Mesenchymal stem cell (in vitro differentiated cells and primary cell): ENCODE data around the gene FGF6.
"Not testable (repeated sequence)": the region's sequence is repeated elsewhere in the genome, so short reads cannot be mapped to it uniquely, and the experiment has no call there.

Experiments
- DNase-seq: peaks from one replicate; pipeline ENCODE4 v3.0.0-alpha.2; 2013
- H2AFZ ChIP-seq: one replicate; pipeline ENCODE4 v1.6.1; 2013; ENCODE audit warnings: low read depth, mild to moderate bottlenecking, control low read depth, inconsistent platforms, low read length, moderate library complexity
- H2AK5ac ChIP-seq: 2 replicates; pipeline ENCODE4 v1.6.1; 2013; ENCODE audit warnings: low read length, moderate library complexity, mild to moderate bottlenecking, inconsistent platforms; ENCODE audit not compliant: severe bottlenecking
- H2BK120ac ChIP-seq: one replicate; pipeline ENCODE4 v1.6.1; 2013; ENCODE audit warnings: low read depth, mild to moderate bottlenecking, inconsistent platforms, low read length, moderate library complexity
- H2BK12ac ChIP-seq, 2 experiments: one replicate each; pipeline ENCODE4 v1.6.1; 2013; ENCODE audit warnings: inconsistent platforms in 2 of 2, low read length in 2 of 2, mild to moderate bottlenecking in 2 of 2, moderate library complexity in 2 of 2, control low read depth in 1 of 2
- H2BK15ac ChIP-seq: one replicate; pipeline ENCODE4 v1.6.1; 2013; ENCODE audit warnings: mild to moderate bottlenecking, low read depth, inconsistent platforms; ENCODE audit not compliant: poor library complexity, severe bottlenecking
- H2BK5ac ChIP-seq: 2 replicates; pipeline ENCODE4 v1.6.1; 2013; ENCODE audit warnings: low read depth, mild to moderate bottlenecking, low read length, control low read depth, inconsistent platforms; ENCODE audit not compliant: poor library complexity, severe bottlenecking
- H3K14ac ChIP-seq, 2 experiments: one replicate each; pipeline ENCODE4 v1.6.1; 2013; ENCODE audit warnings: inconsistent platforms in 2 of 2, low read length in 2 of 2, control low read depth in 1 of 2, mild to moderate bottlenecking in 1 of 2, moderate library complexity in 1 of 2
- H3K18ac ChIP-seq, 2 experiments: one replicate each; pipeline ENCODE4 v1.6.1; 2013; ENCODE audit warnings: inconsistent platforms in 2 of 2, low read length in 2 of 2, control low read depth in 1 of 2, low read depth in 1 of 2, mild to moderate bottlenecking in 1 of 2
- H3K23ac ChIP-seq, 2 experiments: one replicate each; pipeline ENCODE4 v1.6.1; 2013; ENCODE audit warnings: inconsistent platforms in 2 of 2, low read length in 2 of 2, mild to moderate bottlenecking in 2 of 2, moderate library complexity in 2 of 2, control low read depth in 1 of 2
- H3K27ac ChIP-seq: 2 replicates; pipeline ENCODE4 v1.5.1; 2013; ENCODE audit warnings: mild to moderate bottlenecking, moderate library complexity, low read length, control low read depth, inconsistent platforms; ENCODE audit not compliant: poor library complexity, severe bottlenecking
- H3K27me3 ChIP-seq, 2 experiments: 2 replicates each; pipeline versions ENCODE4 v1.6.1 to v1.7.0; 2013; ENCODE audit warnings: low read length in 2 of 2, mild to moderate bottlenecking in 2 of 2, moderate library complexity in 2 of 2, control low read depth in 1 of 2, inconsistent platforms in 1 of 2; ENCODE audit not compliant: control insufficient read depth in 1 of 2, insufficient read depth in 1 of 2
- H3K36me3 ChIP-seq, 2 experiments: 2 replicates each; pipeline versions ENCODE4 v1.6.1 to v1.7.0; 2013; ENCODE audit warnings: low read length in 2 of 2, control low read depth in 1 of 2, inconsistent platforms in 1 of 2, low read depth in 1 of 2, mild to moderate bottlenecking in 1 of 2; ENCODE audit not compliant: insufficient read depth in 2 of 2, control insufficient read depth in 1 of 2
- H3K4ac ChIP-seq, 2 experiments: one replicate each; pipeline ENCODE4 v1.6.1; 2013; ENCODE audit warnings: inconsistent platforms in 2 of 2, low read length in 2 of 2, mild to moderate bottlenecking in 2 of 2, moderate library complexity in 2 of 2, control low read depth in 1 of 2, low read depth in 1 of 2
- H3K4me1 ChIP-seq: 2 replicates; pipeline ENCODE4 v1.6.1; 2013; ENCODE audit warnings: low read depth, low read length, control low read depth; ENCODE audit not compliant: control insufficient read depth, insufficient read depth
- H3K4me2 ChIP-seq: 2 replicates; pipeline ENCODE4 v1.6.1; 2013; ENCODE audit warnings: low read length, mild to moderate bottlenecking, inconsistent platforms; ENCODE audit not compliant: poor library complexity, severe bottlenecking
- H3K4me3 ChIP-seq, 2 experiments: 2 replicates each; pipeline versions ENCODE4 v1.5.1 to v1.7.0; 2013; ENCODE audit warnings: low read length in 2 of 2, mild to moderate bottlenecking in 2 of 2, control low read depth in 1 of 2, low read depth in 1 of 2; ENCODE audit not compliant: insufficient read depth in 1 of 2
- H3K79me1 ChIP-seq: replicated peaks from 2 replicates; pipeline ENCODE4 v1.6.1; 2013; ENCODE audit warnings: mild to moderate bottlenecking, control low read depth, low read length, inconsistent platforms; ENCODE audit not compliant: poor library complexity, severe bottlenecking
- H3K9ac ChIP-seq: 2 replicates; pipeline ENCODE4 v1.7.0; 2013; ENCODE audit warnings: mild to moderate bottlenecking, low read length, moderate library complexity
- H3K9me3 ChIP-seq: 2 replicates; pipeline ENCODE4 v1.7.0; 2013; ENCODE audit warnings: mild to moderate bottlenecking, low read length; ENCODE audit not compliant: control insufficient read depth
- H4K8ac ChIP-seq: one replicate; pipeline ENCODE4 v1.6.1; 2013; ENCODE audit warnings: inconsistent platforms, mild to moderate bottlenecking, low read length, moderate library complexity
- H4K91ac ChIP-seq: one replicate; pipeline ENCODE4 v1.6.1; 2013; ENCODE audit warnings: mild to moderate bottlenecking, low read length, inconsistent platforms
- WGBS: methylation state at CpG from one replicate; pipeline ENCODE4 v1.1.7; 2013; ENCODE audit warnings: mixed read lengths; 5-methylcytosine and 5-hydroxymethylcytosine counted together

Gene FGF6

GRCh38 chr12:4404877-4405637 is 40.6 kb downstream of the FGF6 start:
- not testable (repeated sequence) for H2BK15ac ChIP-seq, H3K4ac ChIP-seq, H3K9me3 ChIP-seq, H4K91ac ChIP-seq, H2AFZ ChIP-seq, H3K4me1 ChIP-seq, H3K4me3 ChIP-seq, H3K36me3 ChIP-seq, H4K8ac ChIP-seq, H3K4me2 ChIP-seq, H2AK5ac ChIP-seq, H2BK12ac ChIP-seq, H3K23ac ChIP-seq, H3K79me1 ChIP-seq, H2BK120ac ChIP-seq, DNase-seq, H3K14ac ChIP-seq, H3K27ac ChIP-seq, H2BK5ac ChIP-seq, H3K18ac ChIP-seq, H3K9ac ChIP-seq
- peaks cover under 1 to 12% of the 10 kb centered on the region in 2 experiments for H3K27me3 ChIP-seq
- WGBS: 84% methylated on average over 8 of the region's 8 CpGs

- Histone ChIP-seq H3K27ac (no peak overlapping the region), H3K4me3 (no peak overlapping the region), H4K8ac (no peak overlapping the region), H2BK5ac (no peak overlapping the region), H3K4ac (no peak overlapping the region), H3K9ac (no peak overlapping the region), H3K27me3 (peaks cover 4 to 5% of the 10 kb centered on the region in 2 experiments), H2AFZ (no peak overlapping the region), H3K23ac (no peak overlapping the region), H3K9me3 (no peaks in the 10 kb centered on the region), H2BK15ac (no peak overlapping the region), H2BK120ac (no peak overlapping the region), H3K79me1 (no peaks in the 10 kb centered on the region), H3K4me2 (no peak overlapping the region), H3K18ac (no peak overlapping the region), H3K4me1 (no peaks in the 10 kb centered on the region), H4K91ac (no peak overlapping the region), H2BK12ac (no peak overlapping the region), H3K36me3 (no peaks in the 10 kb centered on the region), H3K14ac (peak overlapping the region in 1 of 2 experiments; percentile 36), H2AK5ac (no peak overlapping the region)
- no peak for DNase-seq
- 71% methylated on average over 3 of the region's 4 CpGs for WGBS
Measured at GRCh38 chr12:4402996-4403395, 42.6 kb downstream of the FGF6 start.

DNA sequence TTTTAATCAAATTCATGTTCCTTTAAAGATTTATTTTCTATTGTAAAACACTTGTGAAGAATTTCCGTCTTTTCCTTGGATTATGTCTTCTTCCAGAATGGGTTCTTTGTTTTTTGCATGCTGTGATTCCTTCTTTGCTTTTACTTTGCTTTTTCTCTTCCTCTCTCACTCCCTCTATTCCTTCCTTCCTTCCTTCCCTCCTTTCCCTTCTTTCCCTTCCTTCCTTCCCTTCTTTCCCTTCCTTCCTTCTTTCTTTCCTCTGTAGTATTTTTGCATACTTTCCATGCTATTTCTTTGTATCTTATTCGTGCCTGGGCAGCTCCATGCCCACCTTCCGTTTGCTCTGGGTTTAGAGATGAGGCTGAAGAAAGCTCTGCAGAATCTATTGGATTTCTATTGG is 44.5 kb downstream of the FGF6 start:
- no peak overlapping the region for H4K8ac ChIP-seq
- no peaks in the 10 kb centered on the region for H3K79me1 ChIP-seq
- H3K9me3 ChIP-seq: no peaks in the 10 kb centered on the region
- no peak overlapping the region for H3K23ac ChIP-seq
- 52% methylated on average over 3 of the region's 3 CpGs for WGBS
- H2AK5ac ChIP-seq: no peak overlapping the region
- H2AFZ ChIP-seq: no peak overlapping the region
- H3K14ac ChIP-seq: no peak overlapping the region
- DNase-seq: no peak
- H2BK12ac ChIP-seq: no peak overlapping the region
- peaks cover 4 to 5% of the 10 kb centered on the region in 2 experiments for H3K27me3 ChIP-seq
- no peak overlapping the region for H3K27ac ChIP-seq
- no peak overlapping the region for H2BK5ac ChIP-seq
- H2BK120ac ChIP-seq: no peak overlapping the region
- H3K18ac ChIP-seq: no peak overlapping the region
- H3K9ac ChIP-seq: no peak overlapping the region
- H3K4me2 ChIP-seq: no peak overlapping the region
- H3K4me3 ChIP-seq: no peak overlapping the region
- H2BK15ac ChIP-seq: no peak overlapping the region
- H3K4ac ChIP-seq: no peak overlapping the region
- H3K36me3 ChIP-seq: no peaks in the 10 kb centered on the region
- H3K4me1 ChIP-seq: no peaks in the 10 kb centered on the region
- H4K91ac ChIP-seq: no peak overlapping the region

GRCh38 chr12:4395818-4396217 is 49.8 kb downstream of the FGF6 start:
- Histone ChIP-seq H2BK12ac (no peak overlapping the region), H2BK15ac (no peak overlapping the region), H2AK5ac (no peak overlapping the region), H3K23ac (no peak overlapping the region), H3K4me1 (no peaks in the 10 kb centered on the region), H3K9ac (no peak overlapping the region), H2AFZ (no peak overlapping the region), H3K9me3 (no peaks in the 10 kb centered on the region), H3K36me3 (no peaks in the 10 kb centered on the region), H4K91ac (no peak overlapping the region), H3K18ac (no peak overlapping the region), H3K4me3 (no peak overlapping the region), H3K27me3 (peaks cover 7 to 26% of the 10 kb centered on the region in 2 experiments), H4K8ac (no peak overlapping the region), H3K27ac (no peak overlapping the region), H3K4me2 (no peak overlapping the region), H3K79me1 (no peaks in the 10 kb centered on the region), H3K14ac (no peak overlapping the region), H3K4ac (no peak overlapping the region), H2BK5ac (no peak overlapping the region), H2BK120ac (no peak overlapping the region)
- no peak for DNase-seq
- 78% methylated on average over 2 of the region's 2 CpGs for WGBS
